ENCODE measurements around the gene SLC6A17.

The SLC6A17 gene

DNA sequence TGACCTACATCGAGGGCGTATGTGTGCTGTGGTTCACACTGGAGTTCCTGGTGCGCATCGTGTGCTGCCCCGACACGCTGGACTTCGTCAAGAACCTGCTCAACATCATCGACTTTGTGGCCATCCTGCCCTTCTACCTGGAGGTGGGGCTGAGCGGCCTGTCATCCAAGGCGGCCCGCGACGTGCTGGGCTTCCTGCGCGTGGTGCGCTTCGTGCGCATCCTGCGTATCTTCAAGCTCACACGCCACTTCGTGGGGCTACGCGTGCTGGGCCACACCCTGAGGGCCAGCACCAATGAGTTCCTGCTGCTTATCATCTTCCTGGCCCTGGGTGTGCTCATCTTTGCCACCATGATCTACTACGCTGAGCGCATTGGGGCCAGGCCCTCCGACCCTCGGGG, 72.8 kb downstream of the SLC6A17 start:
- DNase-seq (ENCODE audit: low spot score) = no peak

DNA sequence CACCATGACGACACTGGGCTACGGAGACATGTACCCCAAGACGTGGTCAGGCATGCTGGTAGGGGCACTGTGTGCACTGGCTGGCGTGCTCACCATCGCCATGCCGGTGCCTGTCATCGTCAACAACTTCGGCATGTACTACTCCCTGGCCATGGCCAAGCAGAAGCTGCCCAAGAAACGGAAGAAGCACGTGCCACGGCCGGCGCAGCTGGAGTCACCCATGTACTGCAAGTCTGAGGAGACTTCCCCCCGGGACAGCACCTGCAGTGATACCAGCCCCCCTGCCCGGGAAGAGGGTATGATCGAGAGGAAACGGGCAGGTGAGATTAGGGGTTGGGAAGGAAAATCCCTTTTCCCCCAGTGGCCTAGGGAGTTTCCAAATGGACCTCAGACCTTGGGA, 73.3 kb downstream of the SLC6A17 start:
- no peak for DNase-seq (ENCODE audit: low spot score)

DNA sequence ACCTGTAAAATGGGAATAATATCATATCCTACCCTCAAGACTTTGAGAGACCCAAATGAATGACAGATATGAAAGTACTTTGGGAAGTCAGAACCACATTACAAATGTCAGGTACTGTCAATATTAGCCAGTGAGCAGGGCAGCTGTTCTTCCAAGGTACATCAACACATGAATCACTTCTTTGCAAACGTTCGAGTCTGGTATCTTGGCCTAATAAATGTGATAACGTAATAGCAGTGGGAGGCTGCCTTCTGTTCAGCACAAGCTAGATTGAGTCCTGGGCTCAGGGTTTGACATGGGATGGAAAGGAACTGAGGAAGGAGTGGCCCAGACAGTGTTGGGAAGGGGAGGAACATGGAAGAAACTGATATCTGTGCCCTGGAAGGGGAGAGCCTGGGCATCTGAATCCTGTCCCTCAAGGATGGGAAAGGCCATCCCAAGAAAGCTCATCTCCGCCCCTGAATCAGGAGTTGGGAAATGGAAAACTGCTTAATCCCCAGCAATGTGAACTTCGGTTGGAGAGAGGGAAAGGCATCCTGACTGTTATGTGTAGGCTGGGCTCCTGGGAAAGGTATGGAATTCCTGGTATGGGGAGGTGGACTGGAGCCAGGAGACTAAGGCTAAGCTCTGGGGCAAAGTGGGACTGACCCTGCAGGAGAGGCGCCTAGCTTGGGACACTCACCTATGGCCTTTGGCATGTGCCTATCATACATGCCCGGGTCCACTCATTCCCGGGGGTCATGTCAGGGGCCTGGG, 74.1 kb downstream of the SLC6A17 start:
- DNase-seq (ENCODE audit: low spot score) = no peak

DNA sequence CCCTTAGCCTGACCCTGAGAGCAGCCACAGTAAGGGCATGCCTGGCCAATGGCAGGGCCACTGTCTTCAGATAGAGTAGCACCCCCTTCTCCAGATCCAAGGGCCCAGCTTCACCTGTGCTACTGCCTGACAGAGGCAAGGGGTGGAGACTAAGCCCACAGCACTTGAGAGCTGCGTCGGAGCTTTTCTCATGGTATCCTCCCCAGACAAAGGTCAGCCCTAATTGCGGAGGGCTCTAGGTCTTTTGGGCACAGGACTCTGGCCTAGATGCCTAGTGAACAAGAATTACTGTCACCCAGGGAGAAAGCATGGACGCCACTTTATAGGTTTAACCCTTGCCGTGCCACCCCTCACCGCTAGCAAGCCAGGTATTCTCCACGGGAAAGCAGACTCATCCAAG, 74.9 kb downstream of the SLC6A17 start:
- no peak for DNase-seq (ENCODE audit: low spot score)

DNA sequence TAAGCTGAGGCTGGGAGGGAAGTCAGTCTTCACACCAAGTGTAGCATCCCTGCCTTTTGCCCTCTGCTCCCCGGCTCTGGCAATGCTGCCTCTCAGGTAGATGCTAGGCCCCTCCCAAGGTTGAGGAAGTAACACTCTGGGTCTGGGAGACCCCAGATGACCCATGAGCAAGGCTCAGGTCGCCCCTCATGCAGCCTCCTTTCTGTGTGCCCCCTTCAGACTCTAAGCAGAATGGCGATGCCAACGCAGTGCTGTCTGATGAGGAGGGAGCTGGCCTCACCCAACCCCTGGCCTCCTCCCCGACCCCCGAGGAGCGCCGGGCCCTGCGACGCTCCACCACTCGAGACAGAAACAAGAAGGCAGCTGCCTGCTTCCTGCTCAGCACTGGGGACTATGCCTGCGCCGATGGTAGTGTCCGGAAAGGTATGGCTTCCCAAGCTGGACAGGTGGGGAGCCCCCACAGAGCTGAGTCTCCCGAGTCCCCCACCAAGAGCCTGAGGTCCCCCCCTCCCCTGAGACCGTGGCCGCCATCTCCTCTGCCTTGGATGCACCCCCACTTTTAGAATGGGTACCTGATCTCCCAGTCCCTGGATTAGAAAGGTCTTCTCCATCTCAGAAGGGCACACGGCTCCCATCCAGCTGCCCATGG, 75.6 kb downstream of the SLC6A17 start:
- DNase-seq (ENCODE audit: low spot score) = no peak

DNA sequence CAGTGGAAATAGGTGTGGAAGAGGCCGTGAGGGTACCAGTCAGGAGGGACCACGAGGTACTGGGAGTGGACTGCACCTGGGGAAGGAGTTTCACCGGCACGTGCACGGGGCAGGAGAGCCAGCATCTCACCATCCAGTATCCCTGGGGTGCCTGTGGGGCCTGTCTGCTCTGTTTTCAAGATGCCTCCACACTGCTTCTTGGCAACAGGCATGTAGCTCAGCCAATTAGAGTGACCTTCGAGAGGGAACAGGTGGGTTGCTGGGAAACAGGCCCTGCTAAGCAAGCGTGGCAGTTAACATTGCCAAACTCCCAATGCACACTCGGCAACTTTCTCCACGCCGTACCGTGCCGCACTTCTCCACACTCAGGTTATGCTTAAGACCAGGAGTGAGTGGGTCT, 77.5 kb downstream of the SLC6A17 start:
- DNase-seq (ENCODE audit: low spot score) = no peak

DNA sequence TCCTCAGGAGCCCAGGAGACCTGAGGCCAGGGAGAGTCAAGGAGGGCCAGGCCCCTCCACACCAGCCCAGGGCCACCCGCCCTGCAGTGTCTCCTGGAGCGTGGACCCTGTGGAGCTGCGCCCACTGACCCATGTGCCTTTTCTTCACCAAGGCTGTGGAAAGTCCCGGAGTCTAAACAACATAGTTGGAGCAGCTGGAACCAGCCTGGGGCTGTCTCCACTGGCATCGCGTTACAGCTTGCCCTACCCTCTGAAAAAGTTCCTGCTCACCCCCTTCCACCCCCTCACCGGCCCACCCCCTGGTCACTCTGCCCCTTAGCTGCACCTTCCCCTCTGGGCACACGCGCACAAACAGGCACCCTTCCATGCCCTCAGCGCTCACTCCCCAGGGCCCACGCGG, 78.1 kb downstream of the SLC6A17 start:
- DNase-seq (ENCODE audit: low spot score) = no peak

DNA sequence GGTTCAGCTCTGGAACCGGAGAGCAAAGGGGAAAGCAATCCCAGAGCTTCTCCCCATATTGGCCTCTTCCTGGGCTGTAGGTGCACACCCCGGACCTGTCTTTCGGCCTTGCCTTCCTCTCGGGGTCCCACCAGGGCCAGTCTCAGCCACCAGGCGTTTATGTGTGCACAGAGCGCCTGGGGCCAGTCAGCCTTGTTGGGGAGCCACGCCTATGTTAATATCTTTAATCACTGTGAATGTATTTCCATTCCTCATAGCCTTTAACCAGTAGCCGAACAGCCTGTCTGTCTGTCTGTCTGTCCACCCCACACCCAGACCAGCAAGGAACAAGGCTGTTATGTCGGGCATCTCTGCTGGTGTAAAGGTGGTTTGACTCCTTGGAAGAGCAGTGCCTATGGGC, 78.6 kb downstream of the SLC6A17 start:
- DNase-seq (ENCODE audit: low spot score) = no peak

DNA sequence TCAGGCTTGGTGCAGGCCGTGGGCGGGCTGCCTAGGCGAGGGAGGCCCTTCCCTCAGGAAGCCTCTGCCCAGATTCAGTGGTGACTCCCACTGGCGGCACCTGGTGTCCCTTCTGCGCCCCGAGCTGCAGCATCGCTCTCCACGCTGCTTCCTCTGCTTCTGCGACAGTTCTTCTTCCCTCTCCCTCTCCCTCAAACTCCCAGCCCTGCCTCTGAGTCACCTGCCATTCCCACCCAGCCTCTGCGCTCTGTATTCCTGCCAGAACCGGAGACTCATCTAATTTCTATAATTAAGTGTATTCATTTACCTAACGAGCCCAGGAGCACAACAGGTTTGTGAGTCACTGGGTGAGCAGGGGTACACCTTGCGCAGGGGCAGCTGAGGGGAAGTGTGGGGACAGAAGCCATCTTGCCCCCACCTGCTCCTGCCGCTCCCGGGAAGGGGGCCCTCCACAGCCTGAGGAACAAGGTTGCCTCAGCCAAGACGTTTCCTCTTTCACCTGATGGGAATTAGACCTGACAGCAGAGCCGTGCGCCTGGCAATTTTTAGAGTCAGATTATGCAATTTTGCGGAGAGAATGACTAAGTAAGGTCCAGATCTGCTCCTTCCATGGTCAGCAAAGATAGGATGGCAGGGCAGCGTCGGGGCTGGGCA, 79.2 kb downstream of the SLC6A17 start:
- DNase-seq (ENCODE audit: low spot score) = no peak

DNA sequence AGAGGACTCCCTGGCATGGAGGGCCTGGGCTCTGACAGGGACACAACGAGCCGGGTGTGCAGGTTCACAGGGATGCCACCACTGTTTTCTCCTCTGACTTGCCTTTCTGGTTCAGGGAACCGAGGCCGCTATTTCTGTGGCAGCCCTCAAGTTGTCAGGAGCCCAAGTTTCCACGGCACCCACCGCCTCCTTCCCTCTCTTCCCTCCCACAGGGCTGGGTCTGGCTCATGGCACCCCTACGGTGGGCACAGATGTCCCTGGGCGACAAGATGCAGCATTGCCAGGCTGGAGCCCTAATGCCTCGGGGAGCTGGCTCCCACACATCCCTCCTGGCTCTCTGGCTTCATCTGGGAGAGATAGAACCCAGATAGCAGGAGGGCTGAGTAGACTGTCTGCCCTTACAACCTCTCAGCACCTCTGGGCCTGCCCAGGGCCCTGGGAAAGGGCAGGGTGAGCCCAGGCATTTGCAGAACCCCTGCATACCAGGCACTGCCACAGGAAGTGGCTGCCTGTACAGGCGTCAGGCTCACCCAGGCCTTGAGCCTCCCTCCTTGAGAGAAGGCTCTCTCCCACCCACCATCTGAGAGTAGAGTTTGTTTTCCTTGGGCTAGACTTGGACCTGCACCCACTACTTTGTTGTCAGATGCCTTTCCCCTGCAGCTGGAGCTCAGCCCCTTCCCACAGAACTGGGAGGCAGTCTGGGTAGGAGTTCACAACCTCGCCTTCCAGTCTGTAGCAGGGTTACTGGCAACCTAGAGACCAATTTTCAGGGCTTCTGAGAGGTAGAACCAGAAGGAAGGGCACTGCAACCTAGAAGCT, 80.3 kb downstream of the SLC6A17 start:
- no peak for DNase-seq (ENCODE audit: low spot score)

DNA sequence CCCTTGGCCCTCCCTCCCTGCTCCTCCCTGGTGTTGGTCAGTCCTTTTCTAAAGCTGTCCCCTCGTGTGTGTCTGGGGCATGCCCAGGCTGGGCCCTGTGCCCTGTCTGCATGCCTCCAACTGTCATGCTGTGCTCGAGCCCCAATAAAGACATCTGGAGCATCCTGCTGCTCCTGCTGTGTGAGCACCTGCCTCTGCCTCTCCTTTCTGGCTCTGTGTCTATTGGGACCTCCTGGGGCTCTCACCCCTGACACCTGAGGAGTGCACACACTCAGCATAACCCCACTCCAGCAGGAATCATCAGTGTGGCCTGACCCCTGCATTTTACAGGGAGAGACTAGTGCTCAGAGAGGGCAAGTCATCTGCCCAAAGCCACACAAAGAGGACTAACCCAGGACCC, 83.6 kb downstream of the SLC6A17 start:
- no peak for DNase-seq (ENCODE audit: low spot score)

DNA sequence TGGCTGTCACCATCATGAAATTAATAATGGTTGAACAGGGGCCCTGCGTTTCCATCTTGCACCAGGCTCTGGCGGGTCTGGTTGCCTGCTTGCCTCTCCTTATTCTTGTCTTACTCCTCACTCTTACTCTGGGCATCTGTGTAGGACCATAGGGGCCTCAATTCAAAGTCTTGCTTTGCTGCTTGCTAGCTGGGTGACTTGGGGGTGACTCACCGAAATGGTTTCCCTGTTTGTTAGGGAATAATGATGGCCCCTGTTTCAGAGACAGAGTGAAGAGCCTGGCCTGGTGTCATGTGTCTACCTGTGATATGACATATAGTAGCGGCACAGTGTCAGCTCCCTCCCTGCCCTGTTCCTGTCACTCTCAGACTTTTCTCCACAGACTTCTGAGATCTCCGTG, 84.4 kb downstream of the SLC6A17 start:
- no peak for DNase-seq (ENCODE audit: low spot score)

DNA sequence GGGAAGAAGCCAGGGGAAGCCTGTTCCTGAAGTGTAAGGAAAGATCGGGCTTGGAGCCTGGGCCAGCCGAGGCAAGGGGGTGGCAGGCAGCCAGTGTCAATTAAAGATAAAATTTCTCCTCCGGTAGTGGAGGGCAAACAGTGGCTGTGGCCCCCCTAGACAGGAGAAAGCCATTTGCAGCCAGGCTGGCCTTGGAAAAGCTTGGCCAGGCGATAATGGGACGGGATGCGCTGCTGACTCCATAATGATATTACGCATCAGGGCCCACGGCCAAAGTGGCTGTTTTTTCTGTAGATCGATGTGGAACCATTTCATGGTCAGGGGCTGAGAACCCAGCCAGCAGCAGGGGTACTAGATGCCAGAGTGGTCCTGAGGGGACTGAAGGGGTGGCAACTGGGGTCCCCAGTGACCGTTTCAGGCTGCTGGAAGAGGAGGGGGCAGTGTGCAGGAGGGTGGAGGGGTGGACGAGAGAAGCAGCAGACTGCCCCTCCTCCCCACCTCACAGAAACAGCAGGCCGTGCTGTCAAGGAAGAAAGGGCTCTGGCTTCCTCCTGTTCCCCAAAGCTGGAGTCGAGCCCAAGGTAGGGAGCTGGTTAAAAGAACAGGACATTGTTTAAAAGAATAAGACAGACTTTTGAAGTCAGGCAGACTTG, 85.0 kb downstream of the SLC6A17 start:
- DNase-seq (ENCODE audit: low spot score) = no peak

DNA sequence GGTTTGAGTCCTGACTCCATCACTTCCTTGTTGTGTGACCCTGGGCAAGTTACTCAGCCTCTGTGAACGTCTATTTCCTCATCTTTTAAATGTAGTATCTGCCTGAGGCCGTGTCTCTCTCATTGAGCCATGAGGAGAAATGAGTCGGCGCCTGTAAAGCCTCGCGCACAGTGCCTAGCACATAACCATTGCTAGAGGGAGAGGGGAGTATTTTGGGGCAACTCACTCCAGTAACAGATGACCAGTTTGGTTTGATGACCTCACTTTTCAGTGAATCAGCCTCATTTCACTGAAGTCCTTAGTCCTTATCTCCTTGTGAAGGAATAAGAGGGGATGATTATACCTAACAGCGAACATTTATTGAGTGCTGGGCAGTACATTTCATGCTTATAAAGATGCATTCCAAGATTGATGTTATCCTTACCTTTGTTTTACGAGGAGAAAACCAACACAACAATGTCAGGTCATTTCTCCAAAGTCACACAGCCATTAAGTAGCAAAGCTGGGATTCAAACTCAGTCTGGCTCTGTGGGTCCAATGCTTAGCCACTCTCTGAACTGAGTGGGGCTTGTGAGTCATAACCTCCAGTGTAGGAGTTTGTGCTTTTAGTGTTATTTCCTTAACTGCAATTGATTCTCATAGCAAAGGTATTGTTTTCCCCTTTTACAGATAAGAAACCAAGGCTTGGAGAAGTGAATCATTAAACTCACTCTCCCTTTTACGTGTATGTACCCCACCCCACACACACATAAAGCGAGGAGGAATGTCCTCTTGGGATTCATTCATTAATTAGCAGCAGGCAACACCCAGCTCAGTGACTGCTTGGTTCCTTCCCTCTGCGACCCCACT, 85.8 kb downstream of the SLC6A17 start:
- DNase-seq (ENCODE audit: low spot score) = peak; percentile 71

DNA sequence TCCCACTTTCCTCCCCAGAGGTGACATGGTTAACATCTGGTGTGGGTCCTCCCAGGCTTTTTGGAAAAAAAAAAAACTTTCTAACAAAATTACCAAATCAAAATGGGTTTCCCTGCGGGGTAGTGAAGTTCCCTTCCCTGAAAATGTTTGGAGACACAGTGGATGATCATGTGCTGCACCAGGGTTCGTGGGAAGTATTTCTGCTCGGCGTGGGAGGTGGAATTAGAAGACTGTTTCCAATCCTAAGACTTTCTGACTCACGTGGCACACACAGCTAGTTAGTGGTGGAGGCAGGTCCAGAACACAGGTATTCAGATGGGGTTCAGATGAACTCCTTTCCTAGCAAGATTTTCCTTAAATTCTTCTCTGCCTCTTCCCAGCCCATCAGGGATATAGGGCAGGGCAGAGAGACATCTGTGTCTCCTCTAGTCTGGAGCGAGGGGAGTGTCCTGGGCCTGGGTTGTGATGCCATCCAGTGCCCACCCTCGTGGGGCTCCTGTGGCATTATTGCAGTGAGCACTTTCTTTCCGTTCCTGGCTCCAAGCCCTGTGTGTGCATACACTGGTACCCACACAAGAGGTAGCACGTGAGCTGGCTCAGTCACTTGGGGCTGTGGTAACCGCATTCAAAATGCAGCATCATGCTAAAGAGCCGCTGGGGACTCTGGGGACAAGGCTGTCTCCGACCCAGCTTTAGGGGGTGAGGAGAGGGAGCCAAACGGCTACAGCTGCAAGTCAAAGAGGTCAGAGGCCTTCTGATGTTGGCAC, 87.3 kb downstream of the SLC6A17 start:
- DNase-seq (ENCODE audit: low spot score) = no peak

DNA sequence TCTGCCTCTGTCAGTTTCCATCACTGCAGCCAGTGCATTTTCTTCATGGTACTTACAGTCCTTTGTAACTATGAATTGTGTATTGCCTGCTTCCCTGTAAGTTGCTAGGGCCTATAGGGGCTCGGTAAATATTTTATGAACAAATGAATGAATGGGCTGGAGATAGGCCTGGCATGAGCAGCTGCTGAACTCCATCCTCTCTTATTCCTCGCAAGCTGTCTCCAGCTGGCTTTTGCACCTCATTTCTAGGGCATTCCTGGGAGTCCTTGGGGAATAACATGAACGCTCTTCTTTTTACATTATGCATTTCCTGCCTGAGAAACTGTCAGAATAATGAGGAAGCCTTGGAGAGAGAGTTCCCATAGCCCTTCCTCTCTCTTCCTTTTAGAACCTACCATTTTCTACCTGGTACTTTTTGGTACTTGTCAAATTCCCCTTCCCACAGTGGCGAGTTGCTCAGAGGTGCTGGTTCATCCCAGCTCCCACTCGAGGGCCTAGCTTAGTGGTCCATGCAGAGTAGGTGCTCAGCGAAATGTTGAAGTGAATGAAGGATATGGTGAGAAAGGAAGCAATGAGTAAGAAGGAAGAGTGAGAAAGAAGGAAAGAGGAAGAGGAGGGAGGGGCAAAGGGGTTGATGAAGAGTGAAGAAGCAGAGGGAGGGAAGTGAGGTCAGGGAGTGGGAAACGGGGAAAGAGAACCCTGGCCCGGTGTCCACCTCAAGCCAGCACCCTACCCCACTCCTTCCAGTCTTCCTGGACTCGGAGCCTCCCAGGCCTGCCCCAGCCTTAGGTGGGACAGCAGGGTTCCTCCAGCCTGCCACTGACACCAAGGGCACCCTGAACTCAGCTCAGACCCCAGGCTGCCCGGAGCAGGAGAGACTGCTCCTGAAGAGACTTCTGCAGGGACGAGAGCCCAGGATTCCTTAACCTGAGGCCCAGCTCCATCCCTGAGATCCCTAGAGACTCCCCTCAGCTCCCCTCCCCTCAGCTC, 89.4 kb downstream of the SLC6A17 start:
- peak; percentile 35 for DNase-seq (ENCODE audit: low spot score)

DNA sequence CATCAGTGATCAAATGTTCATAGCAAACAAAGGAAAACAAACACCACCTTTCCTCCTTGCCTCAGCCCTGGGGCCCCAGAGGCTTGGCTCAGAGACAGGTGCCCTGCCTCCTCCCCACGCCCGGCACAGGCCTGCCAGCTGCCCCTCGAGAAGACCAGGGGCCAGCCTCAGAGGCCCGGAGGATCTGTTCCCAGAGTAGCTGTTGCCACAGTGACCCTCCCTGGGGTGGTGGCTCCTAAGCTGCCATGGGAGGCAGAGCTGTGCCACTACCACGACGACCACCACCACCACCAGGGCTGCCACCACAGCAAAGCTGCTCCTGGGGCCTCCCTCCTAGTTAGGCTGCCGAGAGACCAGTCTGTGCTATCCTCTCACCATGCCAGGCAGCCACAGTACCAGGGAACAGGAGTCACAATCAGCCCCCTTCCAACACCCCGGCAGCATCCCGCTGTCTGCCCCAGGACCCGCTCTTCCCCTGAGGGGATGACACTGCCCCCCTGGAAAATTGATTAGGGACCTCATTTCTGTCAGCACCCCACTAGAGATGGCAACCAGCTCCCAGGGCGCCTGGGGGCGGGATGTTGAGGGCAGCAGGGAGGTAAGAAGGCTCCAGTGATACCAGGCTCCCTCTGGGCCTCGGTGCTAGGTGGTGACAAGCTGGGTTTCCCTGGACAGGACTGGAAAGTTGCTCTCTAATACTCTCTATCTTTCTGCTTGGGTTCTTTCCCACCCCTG, 90.3 kb downstream of the SLC6A17 start:
- DNase-seq (ENCODE audit: low spot score) = no peak

DNA sequence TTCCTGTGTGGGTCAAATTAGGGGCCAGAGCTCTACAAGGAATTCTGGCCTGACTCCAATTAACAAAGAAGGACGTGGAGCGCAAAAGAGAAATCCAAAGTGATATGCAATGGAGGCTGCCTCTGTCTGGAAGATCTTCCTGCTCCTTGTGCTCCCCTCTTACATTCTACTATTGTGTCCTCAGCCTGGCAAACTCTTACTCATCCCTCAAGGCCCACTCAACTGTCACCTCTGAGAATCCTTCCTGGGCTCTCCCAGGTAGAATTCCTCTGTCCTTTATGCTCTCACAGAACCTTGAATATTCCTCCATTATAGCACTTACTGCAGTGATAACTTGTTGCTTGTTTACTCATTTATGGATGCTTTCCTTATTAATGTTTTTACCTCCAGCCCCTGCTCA, 91.2 kb downstream of the SLC6A17 start:
- no peak for DNase-seq (ENCODE audit: low spot score)

Measured in AG08395 (cell line).